Fibroblast of the conjunctiva (primary cell): Measurements from ENCODE around the gene MLXIPL.

ENCODE experiments used
- DNase-seq: peaks from one replicate; pipeline ENCODE4 v3.0.0-alpha.2; 2010; ENCODE audit warnings: low read depth

Gene MLXIPL

DNA sequence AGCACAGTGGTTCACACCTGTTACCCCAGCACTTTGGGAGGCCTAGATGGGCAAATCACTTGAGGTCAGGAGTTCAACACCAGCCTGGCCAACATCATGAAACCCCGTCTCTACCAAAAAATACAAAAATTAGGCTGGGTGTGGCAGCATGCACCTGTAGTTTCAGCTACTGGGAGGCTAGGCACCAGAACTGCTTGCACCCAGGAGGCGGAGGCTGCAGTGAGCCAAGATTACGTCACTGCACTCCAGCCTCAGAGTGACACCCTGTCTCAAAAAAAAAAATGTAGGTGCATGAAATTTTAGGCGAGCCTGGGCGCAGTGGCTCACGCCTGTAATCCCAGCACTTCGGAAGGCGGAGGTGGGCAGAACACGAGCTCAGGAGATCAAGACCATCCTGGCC, 76.5 kb downstream of the MLXIPL start:
- no peak for DNase-seq

DNA sequence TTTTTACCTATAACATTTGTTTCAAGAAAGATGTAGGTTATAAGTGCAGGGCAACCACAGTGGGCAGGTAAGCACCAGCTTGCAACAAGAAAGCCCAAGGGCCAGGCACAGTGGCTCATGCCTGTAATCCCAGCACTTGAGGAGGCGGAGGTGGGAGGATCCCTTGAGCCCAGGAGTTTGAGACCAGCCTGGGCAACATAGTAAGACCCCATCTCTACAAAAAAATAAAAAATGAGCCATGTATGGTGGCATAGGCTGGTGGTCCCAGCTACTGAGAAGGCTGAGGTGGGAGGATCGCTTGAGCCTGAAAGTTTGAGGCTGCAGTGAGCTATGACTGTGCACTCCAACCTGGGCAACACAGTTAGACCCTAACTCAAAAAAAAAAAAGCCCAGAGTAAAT, 79.6 kb downstream of the MLXIPL start:
- no peak for DNase-seq
